GM12874 (cell line): ENCODE data around the gene UBE2L3.

ENCODE experiments used
- TF ChIP-seq, protein P1 (sequence below): IDR thresholded peaks from 2 replicates; pipeline ENCODE4 v1.5.1; 2011; ENCODE audit warnings: low read depth, mild to moderate bottlenecking, control low read depth, low read length, moderate library complexity; ENCODE audit not compliant: insufficient read depth

UBE2L3 gene

DNA sequence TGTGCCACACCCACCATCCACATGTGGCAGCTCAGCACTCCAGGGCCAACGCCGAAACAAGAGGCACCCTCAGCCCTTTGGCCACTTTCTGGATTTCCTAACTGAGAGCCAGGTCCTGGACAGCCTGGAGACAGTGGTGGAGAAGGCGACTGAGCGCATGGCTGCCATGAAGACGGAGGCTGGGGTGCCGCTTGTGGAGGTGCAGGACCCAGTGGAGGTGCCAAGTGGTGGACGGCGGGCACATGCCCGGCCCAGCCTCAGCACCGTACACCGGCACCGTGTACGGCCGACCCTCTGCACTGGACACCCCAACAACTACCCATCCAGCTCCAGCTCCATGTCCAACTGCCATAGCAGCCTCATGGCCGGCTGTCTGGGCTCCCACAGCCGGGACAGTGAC is 66.6 kb downstream of the UBE2L3 start:
- TF ChIP-seq, protein P1, sequence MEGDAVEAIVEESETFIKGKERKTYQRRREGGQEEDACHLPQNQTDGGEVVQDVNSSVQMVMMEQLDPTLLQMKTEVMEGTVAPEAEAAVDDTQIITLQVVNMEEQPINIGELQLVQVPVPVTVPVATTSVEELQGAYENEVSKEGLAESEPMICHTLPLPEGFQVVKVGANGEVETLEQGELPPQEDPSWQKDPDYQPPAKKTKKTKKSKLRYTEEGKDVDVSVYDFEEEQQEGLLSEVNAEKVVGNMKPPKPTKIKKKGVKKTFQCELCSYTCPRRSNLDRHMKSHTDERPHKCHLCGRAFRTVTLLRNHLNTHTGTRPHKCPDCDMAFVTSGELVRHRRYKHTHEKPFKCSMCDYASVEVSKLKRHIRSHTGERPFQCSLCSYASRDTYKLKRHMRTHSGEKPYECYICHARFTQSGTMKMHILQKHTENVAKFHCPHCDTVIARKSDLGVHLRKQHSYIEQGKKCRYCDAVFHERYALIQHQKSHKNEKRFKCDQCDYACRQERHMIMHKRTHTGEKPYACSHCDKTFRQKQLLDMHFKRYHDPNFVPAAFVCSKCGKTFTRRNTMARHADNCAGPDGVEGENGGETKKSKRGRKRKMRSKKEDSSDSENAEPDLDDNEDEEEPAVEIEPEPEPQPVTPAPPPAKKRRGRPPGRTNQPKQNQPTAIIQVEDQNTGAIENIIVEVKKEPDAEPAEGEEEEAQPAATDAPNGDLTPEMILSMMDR: no peak

DNA sequence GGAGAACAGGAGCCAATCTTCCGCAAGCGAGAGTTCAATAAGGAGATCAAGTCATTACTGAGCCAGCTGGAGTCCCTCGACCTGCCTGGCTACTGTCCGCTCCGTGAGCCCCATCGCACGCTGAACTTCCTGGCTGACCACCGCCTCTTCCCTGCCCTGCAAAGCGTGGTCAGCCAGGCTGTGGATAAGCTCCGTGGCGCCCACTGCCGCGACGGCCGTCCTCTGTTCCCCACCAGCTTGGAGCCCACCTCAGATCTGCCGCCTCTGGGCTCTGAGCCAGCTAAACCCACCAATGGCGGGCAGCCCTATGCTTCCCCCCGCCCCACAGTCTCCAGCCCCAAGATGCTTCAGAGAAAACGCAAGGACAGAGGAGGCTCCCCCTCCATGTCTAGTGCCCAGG is 67.3 kb downstream of the UBE2L3 start:
- TF ChIP-seq, protein P1: no peak

DNA sequence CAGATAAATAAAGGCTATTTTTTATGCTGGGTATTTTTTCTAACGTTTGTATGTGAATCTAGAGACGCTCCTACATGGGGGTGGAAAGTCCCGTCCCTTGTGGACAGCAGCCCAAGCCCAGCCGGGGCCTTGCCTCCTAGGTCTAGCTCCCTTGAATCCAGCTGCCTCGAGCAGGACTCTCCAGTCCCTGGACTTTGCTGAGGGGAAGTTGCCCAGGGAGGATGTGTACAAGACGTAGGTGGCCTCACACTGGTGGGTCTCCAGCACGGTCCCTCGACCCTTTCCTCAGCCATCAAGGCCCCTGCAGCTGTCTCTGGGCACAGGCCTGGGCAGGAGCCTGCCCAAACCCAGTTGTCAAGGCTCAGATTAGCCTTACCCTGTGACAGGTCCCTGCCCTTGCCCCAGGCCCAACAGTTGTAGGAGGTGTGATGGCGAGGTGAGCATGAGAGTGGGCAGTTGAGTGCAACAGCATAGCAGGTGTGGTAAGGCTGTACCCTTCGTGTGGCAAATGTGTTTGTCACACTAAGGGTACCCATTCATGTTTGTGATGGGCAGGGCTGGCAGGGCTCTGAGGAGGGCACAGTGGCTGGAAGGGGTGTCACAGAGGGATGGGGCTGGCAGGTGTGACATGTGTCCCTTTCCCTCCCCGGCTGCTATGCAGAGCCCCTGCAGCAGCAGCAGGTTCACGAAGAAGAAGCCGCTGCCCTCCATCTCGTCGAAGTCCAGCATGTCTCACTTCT is 68.4 kb downstream of the UBE2L3 start:
- TF ChIP-seq, protein P1: no peak

DNA sequence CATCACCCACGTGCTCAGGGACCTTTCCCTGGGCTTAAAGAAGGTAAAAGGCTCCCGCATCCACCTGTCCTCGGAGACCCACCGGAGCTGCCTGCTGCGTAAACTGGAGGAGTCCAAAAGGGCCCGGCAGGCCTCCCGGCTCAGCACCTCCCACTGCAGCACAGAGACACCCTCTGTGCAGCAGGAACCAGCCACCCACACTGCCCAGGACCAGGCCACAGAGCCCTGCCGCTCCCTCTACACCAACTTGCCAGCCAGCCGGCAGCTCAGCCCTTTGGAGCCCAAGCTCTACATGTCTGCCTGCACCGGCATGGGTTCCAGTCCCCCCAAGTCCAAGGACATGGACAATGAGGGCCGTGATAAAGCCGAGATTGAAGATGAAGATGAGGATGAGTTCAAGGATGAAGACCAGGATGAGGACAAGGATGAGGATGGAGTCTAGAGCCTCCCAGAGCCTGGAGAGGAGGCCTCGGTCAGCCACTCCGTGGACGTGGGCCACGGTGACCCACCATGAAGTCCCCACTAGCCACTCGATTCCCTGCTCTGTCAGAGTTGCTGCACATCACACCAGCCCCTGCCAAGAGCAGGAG is 69.2 kb downstream of the UBE2L3 start:
- TF ChIP-seq, protein P1: no peak

DNA sequence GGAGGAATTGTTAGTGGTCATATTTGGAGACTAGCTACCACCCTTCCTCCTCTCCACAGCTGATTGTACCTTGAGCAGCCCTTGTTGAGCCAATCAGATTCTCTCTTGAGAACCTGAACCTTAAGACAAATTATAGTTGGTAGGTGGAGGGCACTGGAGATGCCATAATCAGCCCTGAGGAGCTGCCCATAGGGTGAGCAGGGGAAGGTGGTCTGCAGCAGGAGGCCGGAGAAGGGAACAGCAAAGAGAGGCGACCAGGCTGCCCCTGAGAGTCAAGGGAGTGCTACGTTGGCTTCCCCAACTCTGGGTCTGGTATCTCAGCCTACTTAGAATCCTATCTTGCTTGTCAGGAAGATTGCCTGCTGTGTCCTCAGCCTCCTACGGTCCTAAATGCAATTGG is 71.8 kb downstream of the UBE2L3 start:
- TF ChIP-seq, protein P1: no peak

DNA sequence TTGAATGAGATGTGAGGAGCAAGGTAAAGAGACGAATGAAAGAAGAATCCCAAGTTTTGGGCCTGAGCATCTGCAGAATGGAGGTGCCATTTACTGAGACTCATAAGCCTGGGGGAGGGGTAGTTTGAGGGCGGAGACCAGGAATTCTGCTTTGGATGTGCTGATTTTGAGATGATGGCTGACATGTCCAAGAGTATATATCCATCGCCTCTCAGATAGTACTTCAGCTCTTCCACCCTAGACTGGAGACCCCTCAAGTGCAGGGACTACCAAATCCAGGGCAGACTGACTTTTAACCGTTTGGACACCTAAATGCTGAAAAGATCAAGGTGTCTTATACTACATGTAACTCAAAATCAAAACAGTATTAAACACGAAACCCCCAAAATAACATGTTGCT is 73.3 kb downstream of the UBE2L3 start:
- TF ChIP-seq, protein P1: no peak

DNA sequence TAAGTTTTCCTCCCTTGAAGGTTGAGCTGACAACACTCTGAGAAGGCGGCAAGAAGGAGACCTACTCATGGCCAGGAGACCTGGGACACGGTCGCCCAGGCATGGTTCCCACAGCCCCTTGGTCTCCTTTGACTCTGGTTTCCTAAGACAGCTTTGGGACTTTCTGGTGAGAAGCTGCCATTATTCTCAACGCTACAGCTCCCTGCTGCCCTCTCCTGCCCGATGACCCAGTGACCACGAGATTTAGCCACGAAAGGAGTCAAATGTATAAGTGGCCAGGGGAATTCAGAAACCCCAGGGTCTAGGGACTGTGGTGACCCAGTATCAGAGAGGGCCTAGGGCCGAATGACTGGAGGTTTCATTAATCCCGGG is 73.9 kb downstream of the UBE2L3 start:
- TF ChIP-seq, protein P1: no peak
